WERI-Rb-1 (cell line): ENCODE results near the gene TSC22D1.
"Not testable (repeated sequence)": the region's sequence is repeated elsewhere in the genome, so short reads cannot be mapped to it uniquely, and the experiment has no call there.

Experiments
- DNase-seq: peaks from one replicate; pipeline ENCODE4 v3.0.0-alpha.2; 2020
- H3K27ac ChIP-seq: fragments of 250-450 bp; sonication (Bioruptor Pico); 2 replicates; pipeline ENCODE4 v1.5.1; 2020; ENCODE audit warnings: mild to moderate bottlenecking, moderate library complexity
- H3K27me3 ChIP-seq: fragments of 250-450 bp; sonication (Bioruptor Pico); 2 replicates; pipeline ENCODE4 v1.5.1; 2021; ENCODE audit warnings: mild to moderate bottlenecking, low read depth, moderate library complexity; ENCODE audit not compliant: insufficient read depth, severe bottlenecking
- H3K36me3 ChIP-seq: fragments of 250-450 bp; sonication (Bioruptor Pico); 2 replicates; pipeline ENCODE4 v1.5.1; 2020; ENCODE audit warnings: mild to moderate bottlenecking, moderate library complexity
- H3K4me3 ChIP-seq: 2 replicates; pipeline ENCODE4 v1.5.1; 2011; ENCODE audit warnings: low read depth, mild to moderate bottlenecking, control low read depth, low read length
- H3K9me3 ChIP-seq: fragments of 250-450 bp; sonication (Bioruptor Pico); 2 replicates; pipeline ENCODE4 v1.5.1; 2021; ENCODE audit warnings: mild to moderate bottlenecking, moderate library complexity; ENCODE audit not compliant: severe bottlenecking
- TF ChIP-seq, protein P1 (sequence below): IDR thresholded peaks from 2 replicates; pipeline ENCODE4 v1.5.1; 2011; ENCODE audit warnings: low read depth, mild to moderate bottlenecking, control low read depth, inconsistent platforms, low read length

The TSC22D1 gene

DNA sequence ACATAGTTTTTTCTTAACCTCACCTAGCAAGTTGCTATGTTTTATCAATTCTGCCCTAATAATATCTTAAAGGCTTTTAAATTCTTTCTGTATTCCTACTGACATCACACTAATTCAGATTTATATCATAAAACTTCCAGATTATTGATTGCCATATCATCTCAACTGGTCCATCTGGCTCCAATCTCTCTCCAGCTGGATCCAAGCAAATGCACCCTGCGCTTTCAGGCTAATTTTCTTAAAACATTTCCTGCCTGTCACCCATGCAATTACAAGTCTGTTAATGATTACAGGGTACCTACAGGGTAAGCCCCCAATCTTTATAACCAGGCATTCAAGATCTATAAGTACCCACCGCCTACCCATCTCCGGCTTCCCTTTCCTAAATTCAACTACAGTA, 107.3 kb downstream of the TSC22D1 start:
- TF ChIP-seq, protein P1, sequence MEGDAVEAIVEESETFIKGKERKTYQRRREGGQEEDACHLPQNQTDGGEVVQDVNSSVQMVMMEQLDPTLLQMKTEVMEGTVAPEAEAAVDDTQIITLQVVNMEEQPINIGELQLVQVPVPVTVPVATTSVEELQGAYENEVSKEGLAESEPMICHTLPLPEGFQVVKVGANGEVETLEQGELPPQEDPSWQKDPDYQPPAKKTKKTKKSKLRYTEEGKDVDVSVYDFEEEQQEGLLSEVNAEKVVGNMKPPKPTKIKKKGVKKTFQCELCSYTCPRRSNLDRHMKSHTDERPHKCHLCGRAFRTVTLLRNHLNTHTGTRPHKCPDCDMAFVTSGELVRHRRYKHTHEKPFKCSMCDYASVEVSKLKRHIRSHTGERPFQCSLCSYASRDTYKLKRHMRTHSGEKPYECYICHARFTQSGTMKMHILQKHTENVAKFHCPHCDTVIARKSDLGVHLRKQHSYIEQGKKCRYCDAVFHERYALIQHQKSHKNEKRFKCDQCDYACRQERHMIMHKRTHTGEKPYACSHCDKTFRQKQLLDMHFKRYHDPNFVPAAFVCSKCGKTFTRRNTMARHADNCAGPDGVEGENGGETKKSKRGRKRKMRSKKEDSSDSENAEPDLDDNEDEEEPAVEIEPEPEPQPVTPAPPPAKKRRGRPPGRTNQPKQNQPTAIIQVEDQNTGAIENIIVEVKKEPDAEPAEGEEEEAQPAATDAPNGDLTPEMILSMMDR: no peak
- no peak overlapping the region for H3K4me3 ChIP-seq
- H3K9me3 ChIP-seq: no peaks in the 10 kb centered on the region
- no peaks in the 10 kb centered on the region for H3K36me3 ChIP-seq
- no peaks in the 10 kb centered on the region for H3K27me3 ChIP-seq
- DNase-seq: no peak
- no peak overlapping the region for H3K27ac ChIP-seq

DNA sequence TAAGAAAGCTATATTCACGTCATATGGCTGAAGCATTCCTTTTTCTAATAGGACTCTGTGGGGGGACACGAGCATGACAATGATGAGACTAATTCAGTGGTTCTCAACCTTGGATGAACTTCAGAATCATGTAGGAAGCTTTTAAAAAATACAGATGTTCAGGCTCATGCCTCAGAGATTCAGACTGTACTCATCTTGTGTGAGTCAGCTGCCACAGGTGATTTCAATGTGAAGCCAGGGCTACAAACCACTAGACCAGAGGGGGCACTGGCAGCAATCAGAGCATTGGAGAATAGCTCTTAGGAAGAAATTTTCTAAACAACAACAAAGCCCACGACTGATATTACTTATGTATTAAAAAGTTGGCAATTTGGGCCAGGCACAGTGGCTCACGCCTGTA, 110.8 kb downstream of the TSC22D1 start:
- no peaks in the 10 kb centered on the region for H3K9me3 ChIP-seq
- TF ChIP-seq, protein P1: no peak
- H3K27me3 ChIP-seq: no peaks in the 10 kb centered on the region
- no peak overlapping the region for H3K27ac ChIP-seq
- DNase-seq: no peak
- H3K36me3 ChIP-seq: no peaks in the 10 kb centered on the region
- H3K4me3 ChIP-seq: no peak overlapping the region

- H3K36me3 ChIP-seq: no peaks in the 10 kb centered on the region
- no peak overlapping the region for H3K4me3 ChIP-seq
- no peak overlapping the region for H3K27ac ChIP-seq
- no peaks in the 10 kb centered on the region for H3K9me3 ChIP-seq
- TF ChIP-seq, protein P1: no peak
- H3K27me3 ChIP-seq: no peaks in the 10 kb centered on the region
- DNase-seq: no peak
These were observed 111.7 kb downstream of the TSC22D1 start for GRCh38 chr13:44464471-44464870.

DNA sequence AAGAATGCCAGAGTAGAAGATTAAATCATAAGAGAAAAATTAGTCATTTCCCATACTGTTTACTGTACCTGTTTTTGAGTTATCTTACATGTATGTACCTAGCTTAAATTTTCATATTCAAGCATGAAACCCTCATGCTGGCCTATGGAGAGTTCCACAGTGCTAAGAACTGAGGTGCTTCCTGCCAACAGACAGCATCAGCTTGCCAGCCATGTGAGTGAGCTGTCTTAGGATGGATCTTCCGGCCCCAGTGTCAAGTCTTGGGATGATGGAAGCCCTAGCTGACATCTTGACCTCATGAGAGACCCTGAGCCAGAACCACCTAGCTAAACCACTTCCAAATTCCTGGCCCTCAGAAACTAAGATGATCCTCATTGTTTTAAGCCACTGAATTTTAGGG, 112.4 kb downstream of the TSC22D1 start:
- no peaks in the 10 kb centered on the region for H3K9me3 ChIP-seq
- no peak overlapping the region for H3K27ac ChIP-seq
- H3K36me3 ChIP-seq: no peaks in the 10 kb centered on the region
- H3K4me3 ChIP-seq: no peak overlapping the region
- no peak for DNase-seq
- TF ChIP-seq, protein P1: no peak
- no peaks in the 10 kb centered on the region for H3K27me3 ChIP-seq

GRCh38 chr13:44459674-44460073, 116.5 kb downstream of the TSC22D1 start:
- DNase-seq: no peak
- no peaks in the 10 kb centered on the region for H3K36me3 ChIP-seq
- TF ChIP-seq, protein P1: no peak

GRCh38 chr13:44458313-44458975, 117.7 kb downstream of the TSC22D1 start:
- no peak for DNase-seq
- Histone ChIP-seq H3K4me3 (no peak overlapping the region), H3K27ac (no peak overlapping the region), H3K27me3 (no peaks in the 10 kb centered on the region), H3K9me3 (no peaks in the 10 kb centered on the region), H3K36me3 (no peaks in the 10 kb centered on the region)
- TF ChIP-seq, protein P1: no peak

More at GRCh38 chr13:44459674-44460073, 116.5 kb downstream of the TSC22D1 start:
- Histone ChIP-seq H3K27me3 (no peaks in the 10 kb centered on the region), H3K9me3 (no peaks in the 10 kb centered on the region), H3K4me3 (no peak overlapping the region), H3K27ac (no peak overlapping the region)

DNA sequence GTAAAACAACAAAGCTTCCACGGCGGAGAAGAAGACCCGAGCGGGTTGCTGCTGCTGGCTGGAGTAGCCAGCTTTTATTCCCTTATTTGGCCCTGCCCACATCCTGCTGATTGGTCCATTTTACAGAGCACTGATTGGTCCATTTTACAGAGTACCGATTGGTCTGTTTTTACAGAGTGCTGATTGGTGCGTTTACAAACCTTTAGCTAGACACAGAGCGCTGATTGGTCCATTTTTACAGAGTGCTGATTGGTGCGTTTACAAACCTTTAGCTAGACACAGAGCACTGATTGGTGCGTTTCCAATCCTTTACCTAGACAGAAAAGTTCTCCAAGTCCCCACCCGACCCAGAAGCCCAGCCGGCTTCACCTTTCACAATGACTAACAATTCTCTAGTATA, 119.9 kb downstream of the TSC22D1 start:
- not testable (repeated sequence) for DNase-seq, H3K36me3 ChIP-seq, H3K27ac ChIP-seq, H3K27me3 ChIP-seq, H3K9me3 ChIP-seq, H3K4me3 ChIP-seq
